Measurements from ENCODE around the gene APOBEC3B.

APOBEC3B gene

GRCh38 chr22:38981992-38982927, at the start of gene APOBEC3B:
TSS of gene APOBEC3B (plus strand) at chr22:38982347. CDS start at chr22:38982454, 107 bp downstream.
- Histone ChIP-seq H3K9ac (ENCODE audit: low read depth, low read length) (no peak within 1 kb of the TSS), H3K27me3 (ENCODE audit: control insufficient read depth, insufficient read depth, low read length) (no peaks in the 10 kb centered on the region), H3K27ac (ENCODE audit: low read depth, low read length) (no peak within 1 kb of the TSS), H3K4me3 (ENCODE audit: low read depth, low read length) (no peak within 1 kb of the TSS), H3K9me3 (ENCODE audit: control insufficient read depth, insufficient read depth, low read length) (no peaks in the 10 kb centered on the region; the same call in 1 of the 2 replicates), H3K36me3 (ENCODE audit: control insufficient read depth, insufficient read depth, low read length) (no peaks in the 10 kb centered on the region), H3K4me1 (ENCODE audit: control insufficient read depth, insufficient read depth, low read length) (no peaks in the 10 kb centered on the region)

DNA sequence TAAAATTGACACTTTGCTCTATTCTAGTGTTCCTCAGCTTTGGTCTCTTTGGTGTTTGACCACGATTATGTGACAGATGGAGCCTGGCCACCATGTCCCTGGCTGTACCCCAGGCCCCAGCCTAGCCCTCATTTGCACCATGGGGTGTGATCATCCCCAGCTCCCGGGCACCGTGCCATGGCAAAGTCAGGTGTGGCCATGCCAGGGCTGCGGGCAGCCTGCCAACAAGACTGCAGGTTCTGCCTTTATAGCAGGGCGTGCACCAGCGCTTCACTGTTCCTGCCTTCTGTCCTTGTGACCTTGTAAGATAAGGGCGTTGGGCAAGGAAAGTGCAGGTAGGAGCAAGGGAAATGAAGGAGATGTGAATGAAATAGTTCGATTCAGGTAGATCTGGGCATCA, 47.1 kb upstream of the APOBEC3B start:
- Histone ChIP-seq H3K27me3 (ENCODE audit: control insufficient read depth, insufficient read depth, low read length) (no peaks in the 10 kb centered on the region), H3K36me3 (ENCODE audit: control insufficient read depth, insufficient read depth, low read length) (no peaks in the 10 kb centered on the region), H3K4me3 (ENCODE audit: low read depth, low read length) (no peak overlapping the region), H3K9ac (ENCODE audit: low read depth, low read length) (no peak overlapping the region), H3K9me3 (ENCODE audit: control insufficient read depth, insufficient read depth, low read length) (no peaks in the 10 kb centered on the region), H3K27ac (ENCODE audit: low read depth, low read length) (no peak overlapping the region), H3K4me1 (ENCODE audit: control insufficient read depth, insufficient read depth, low read length) (no peaks in the 10 kb centered on the region)

GRCh38 chr22:38935616-38936015, 46.5 kb upstream of the APOBEC3B start:
- Histone ChIP-seq H3K9me3 (ENCODE audit: control insufficient read depth, insufficient read depth, low read length) (no peaks in the 10 kb centered on the region), H3K36me3 (ENCODE audit: control insufficient read depth, insufficient read depth, low read length) (no peaks in the 10 kb centered on the region), H3K4me1 (ENCODE audit: control insufficient read depth, insufficient read depth, low read length) (no peaks in the 10 kb centered on the region), H3K9ac (ENCODE audit: low read depth, low read length) (no peak overlapping the region), H3K27me3 (ENCODE audit: control insufficient read depth, insufficient read depth, low read length) (no peaks in the 10 kb centered on the region), H3K4me3 (ENCODE audit: low read depth, low read length) (no peak overlapping the region), H3K27ac (ENCODE audit: low read depth, low read length) (no peak overlapping the region)

DNA sequence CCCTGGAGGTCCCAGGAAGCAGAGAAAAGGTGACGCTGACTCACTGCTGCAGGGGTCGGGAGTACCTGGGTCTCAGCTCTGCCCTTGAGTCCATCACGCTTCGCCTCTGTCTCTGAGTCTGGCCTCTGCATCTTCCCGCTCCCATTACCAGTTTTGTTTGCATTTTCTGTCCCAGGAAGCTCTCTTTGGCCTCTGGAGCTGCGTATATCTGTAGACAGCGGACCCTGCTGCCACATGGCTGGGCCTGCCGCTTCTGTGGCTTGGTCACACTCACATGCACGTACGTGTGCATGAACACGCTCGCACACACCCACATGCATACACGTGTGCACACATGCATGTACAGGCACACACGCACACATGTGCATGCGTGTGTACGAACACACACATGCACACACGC, 45.6 kb upstream of the APOBEC3B start:
- Histone ChIP-seq H3K4me3 (ENCODE audit: low read depth, low read length) (no peak overlapping the region), H3K9ac (ENCODE audit: low read depth, low read length) (no peak overlapping the region), H3K36me3 (ENCODE audit: control insufficient read depth, insufficient read depth, low read length) (no peaks in the 10 kb centered on the region), H3K27me3 (ENCODE audit: control insufficient read depth, insufficient read depth, low read length) (no peaks in the 10 kb centered on the region; the same call in 1 of the 2 replicates), H3K4me1 (ENCODE audit: control insufficient read depth, insufficient read depth, low read length) (no peaks in the 10 kb centered on the region), H3K27ac (ENCODE audit: low read depth, low read length) (no peak overlapping the region), H3K9me3 (ENCODE audit: control insufficient read depth, insufficient read depth, low read length) (no peaks in the 10 kb centered on the region)

- no peaks in the 10 kb centered on the region for H3K9me3 ChIP-seq (ENCODE audit: control insufficient read depth, insufficient read depth, low read length)
- H3K27me3 ChIP-seq (ENCODE audit: control insufficient read depth, insufficient read depth, low read length): no peaks in the 10 kb centered on the region; the same call in 1 of the 2 replicates
- no peaks in the 10 kb centered on the region for H3K4me1 ChIP-seq (ENCODE audit: control insufficient read depth, insufficient read depth, low read length)
- H3K36me3 ChIP-seq (ENCODE audit: control insufficient read depth, insufficient read depth, low read length): no peaks in the 10 kb centered on the region
- H3K4me3 ChIP-seq (ENCODE audit: low read depth, low read length): no peak overlapping the region
- no peak overlapping the region for H3K9ac ChIP-seq (ENCODE audit: low read depth, low read length)
- no peak overlapping the region for H3K27ac ChIP-seq (ENCODE audit: low read depth, low read length)
These were observed 45.1 kb upstream of the APOBEC3B start for GRCh38 chr22:38937036-38937435.

GRCh38 chr22:38937541-38937940, 44.6 kb upstream of the APOBEC3B start:
- H3K4me1 ChIP-seq (ENCODE audit: control insufficient read depth, insufficient read depth, low read length): no peaks in the 10 kb centered on the region
- H3K9ac ChIP-seq (ENCODE audit: low read depth, low read length): no peak overlapping the region
- no peak overlapping the region for H3K4me3 ChIP-seq (ENCODE audit: low read depth, low read length)
- H3K27me3 ChIP-seq (ENCODE audit: control insufficient read depth, insufficient read depth, low read length): no peaks in the 10 kb centered on the region; the same call in 1 of the 2 replicates
- no peak overlapping the region for H3K27ac ChIP-seq (ENCODE audit: low read depth, low read length)
- no peaks in the 10 kb centered on the region for H3K36me3 ChIP-seq (ENCODE audit: control insufficient read depth, insufficient read depth, low read length)
- H3K9me3 ChIP-seq (ENCODE audit: control insufficient read depth, insufficient read depth, low read length): no peaks in the 10 kb centered on the region

- Histone ChIP-seq H3K36me3 (ENCODE audit: control insufficient read depth, insufficient read depth, low read length) (no peaks in the 10 kb centered on the region), H3K27me3 (ENCODE audit: control insufficient read depth, insufficient read depth, low read length) (no peaks in the 10 kb centered on the region; the same call in 1 of the 2 replicates), H3K4me3 (ENCODE audit: low read depth, low read length) (no peak overlapping the region), H3K4me1 (ENCODE audit: control insufficient read depth, insufficient read depth, low read length) (no peaks in the 10 kb centered on the region), H3K27ac (ENCODE audit: low read depth, low read length) (no peak overlapping the region), H3K9ac (ENCODE audit: low read depth, low read length) (no peak overlapping the region), H3K9me3 (ENCODE audit: control insufficient read depth, insufficient read depth, low read length) (no peaks in the 10 kb centered on the region)
These were observed 43.9 kb upstream of the APOBEC3B start for GRCh38 chr22:38938221-38938620.

GRCh38 chr22:38938925-38939324, 43.2 kb upstream of the APOBEC3B start:
- no peak overlapping the region for H3K9ac ChIP-seq (ENCODE audit: low read depth, low read length)
- H3K4me3 ChIP-seq (ENCODE audit: low read depth, low read length): no peak overlapping the region
- no peaks in the 10 kb centered on the region; the same call in 1 of the 2 replicates for H3K27me3 ChIP-seq (ENCODE audit: control insufficient read depth, insufficient read depth, low read length)
- no peaks in the 10 kb centered on the region for H3K9me3 ChIP-seq (ENCODE audit: control insufficient read depth, insufficient read depth, low read length)
- H3K27ac ChIP-seq (ENCODE audit: low read depth, low read length): no peak overlapping the region
- H3K4me1 ChIP-seq (ENCODE audit: control insufficient read depth, insufficient read depth, low read length): no peaks in the 10 kb centered on the region
- H3K36me3 ChIP-seq (ENCODE audit: control insufficient read depth, insufficient read depth, low read length): no peaks in the 10 kb centered on the region

DNA sequence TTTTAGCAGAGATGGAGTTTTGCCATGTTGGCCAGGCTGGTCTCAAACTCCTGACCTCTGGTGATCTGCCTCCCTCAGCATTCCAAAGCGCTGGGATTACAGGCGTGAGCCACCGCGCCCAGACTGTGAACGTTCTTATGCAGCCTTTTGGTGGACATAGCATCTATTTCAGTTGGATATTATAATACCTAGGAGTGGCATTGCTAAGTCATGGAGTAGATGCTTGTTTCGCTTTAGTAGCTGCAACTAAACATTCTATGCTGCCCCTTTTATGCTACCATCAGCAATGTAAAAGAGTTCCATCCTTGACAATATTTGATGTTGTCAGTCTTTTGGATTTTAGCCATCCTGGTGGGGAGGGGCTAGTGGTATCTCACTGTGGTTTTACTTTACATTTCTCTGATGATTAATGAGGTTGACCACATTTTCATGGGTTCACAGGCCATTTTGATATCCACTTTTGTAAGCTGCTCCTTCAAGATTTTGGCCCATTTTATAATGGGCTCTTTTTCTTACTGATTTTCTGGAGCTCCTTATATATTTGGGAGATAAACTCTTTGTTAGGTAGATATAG, 41.2 kb upstream of the APOBEC3B start:
- Histone ChIP-seq H3K9ac (ENCODE audit: low read depth, low read length) (no peak overlapping the region), H3K9me3 (ENCODE audit: control insufficient read depth, insufficient read depth, low read length) (no peaks in the 10 kb centered on the region), H3K27ac (ENCODE audit: low read depth, low read length) (no peak overlapping the region), H3K36me3 (ENCODE audit: control insufficient read depth, insufficient read depth, low read length) (no peaks in the 10 kb centered on the region), H3K4me3 (ENCODE audit: low read depth, low read length) (no peak overlapping the region), H3K4me1 (ENCODE audit: control insufficient read depth, insufficient read depth, low read length) (no peaks in the 10 kb centered on the region), H3K27me3 (ENCODE audit: control insufficient read depth, insufficient read depth, low read length) (no peaks in the 10 kb centered on the region; the same call in 1 of the 2 replicates)

- Histone ChIP-seq H3K9me3 (ENCODE audit: control insufficient read depth, insufficient read depth, low read length) (no peaks in the 10 kb centered on the region), H3K27ac (ENCODE audit: low read depth, low read length) (no peak overlapping the region), H3K4me1 (ENCODE audit: control insufficient read depth, insufficient read depth, low read length) (peaks cover 3% of the 10 kb centered on the region; the same call in 1 of the 2 replicates), H3K4me3 (ENCODE audit: low read depth, low read length) (no peak overlapping the region), H3K36me3 (ENCODE audit: control insufficient read depth, insufficient read depth, low read length) (no peaks in the 10 kb centered on the region), H3K9ac (ENCODE audit: low read depth, low read length) (no peak overlapping the region), H3K27me3 (ENCODE audit: control insufficient read depth, insufficient read depth, low read length) (no peaks in the 10 kb centered on the region; the same call in 1 of the 2 replicates)
These were observed 40.6 kb upstream of the APOBEC3B start for GRCh38 chr22:38941488-38941987.

- no peak overlapping the region for H3K9ac ChIP-seq (ENCODE audit: low read depth, low read length)
- H3K27ac ChIP-seq (ENCODE audit: low read depth, low read length): no peak overlapping the region
- no peaks in the 10 kb centered on the region; the same call in 1 of the 2 replicates for H3K27me3 ChIP-seq (ENCODE audit: control insufficient read depth, insufficient read depth, low read length)
- no peaks in the 10 kb centered on the region for H3K36me3 ChIP-seq (ENCODE audit: control insufficient read depth, insufficient read depth, low read length)
- H3K4me1 ChIP-seq (ENCODE audit: control insufficient read depth, insufficient read depth, low read length): peaks cover 9% of the 10 kb centered on the region
- H3K9me3 ChIP-seq (ENCODE audit: control insufficient read depth, insufficient read depth, low read length): no peaks in the 10 kb centered on the region
- H3K4me3 ChIP-seq (ENCODE audit: low read depth, low read length): no peak overlapping the region
These were observed 39.4 kb upstream of the APOBEC3B start for GRCh38 chr22:38942702-38943101.
